K562 (cell line): ENCODE measurements around the gene GRAMD2A. TPM values are rescaled to one million over a fixed set of nuclear protein-coding genes. Genes with fewer than 3 reads are reported as not detected.

ENCODE experiments used
- ATAC-seq: fragments of 200-7000 bp; cut with Tn5 transposase; 3 replicates; pipeline ENCODE4 v1.9.1; 2020; ENCODE audit warnings: moderate library complexity
- BruUV-seq: library from RNA; stranded (reverse); fragments of 400-500 nt; replicated peaks from 2 replicates; lab custom pipeline; 2021; lab: Mats Ljungman, UMichigan
- CTCF ChIA-PET: fragments of 300-600 bp; formaldehyde crosslinking; extraction: SDS; loops from one replicate; lab custom pipeline; 2021; ENCODE audit warnings: low intra/inter-chr PET ratio; lab: Yijun Ruan, JAX
- POLR2A ChIA-PET: fragments of 300-600, 350-650 bp; sonication (Branson Sonifier 250); formaldehyde crosslinking; extraction: SDS; loops from one replicate; lab custom pipeline; 2021; ENCODE audit warnings: antibody characterized with exemption, inconsistent platforms; lab: Yijun Ruan, JAX
- DNase-seq, 4 experiments: peaks; one replicate each; pipeline versions ENCODE4 v3.0.0 to v3.0.0-alpha.2; 2011 to 2018; ENCODE audit warnings: low spot score in 3 of 4, mixed read lengths in 3 of 4; ENCODE audit errors: extremely low read depth in 1 of 4
- FAIRE-seq: peaks from 2 replicates; lab custom pipeline; 2011; peaks lifted over from hg19 to GRCh38; lab: Jason Lieb, UNC
- H2AFZ ChIP-seq: 2 replicates; pipeline ENCODE4 v1.6.0; 2011; ENCODE audit warnings: low read depth, low read length, control low read depth, inconsistent platforms
- H3K27ac ChIP-seq: fragments of 200-600 bp; 3 replicates; pipeline ENCODE4 v1.8.0; 2011; ENCODE audit warnings: low read depth, mild to moderate bottlenecking, control low read depth, inconsistent platforms, low read length, moderate library complexity, mixed read lengths; ENCODE audit errors: extremely low read depth
- H3K27me3 ChIP-seq, 2 experiments: fragments of 300-600 bp in 1 of 2; 2 replicates in 1 of 2; 3 replicates in 1 of 2; pipeline versions ENCODE4 v1.6.0 to v1.8.0; 2011; ENCODE audit warnings: inconsistent platforms in 2 of 2, low read length in 2 of 2, mild to moderate bottlenecking in 1 of 2, mixed read lengths in 1 of 2, moderate library complexity in 1 of 2; ENCODE audit not compliant: control insufficient read depth in 2 of 2, insufficient read depth in 2 of 2
- H3K36me3 ChIP-seq: fragments of 300-600 bp; 3 replicates; pipeline ENCODE4 v1.8.0; 2011; ENCODE audit warnings: mild to moderate bottlenecking, low read length, inconsistent platforms; ENCODE audit not compliant: control insufficient read depth, insufficient read depth
- H3K4me1 ChIP-seq, 2 experiments: fragments of 200-600 bp in 1 of 2; replicated peaks in 1 of 2; 2 replicates in 1 of 2; 3 replicates in 1 of 2; pipeline versions ENCODE4 v1.5.1 to v1.8.0; 2011; ENCODE audit warnings: inconsistent platforms in 2 of 2, low read length in 2 of 2, mild to moderate bottlenecking in 1 of 2, mixed read lengths in 1 of 2, moderate library complexity in 1 of 2; ENCODE audit not compliant: control insufficient read depth in 2 of 2, insufficient read depth in 2 of 2
- H3K4me2 ChIP-seq: 2 replicates; pipeline ENCODE4 v1.6.1; 2011; ENCODE audit warnings: low read length, control low read depth, inconsistent platforms, mixed read lengths; ENCODE audit not compliant: insufficient read depth
- H3K4me3 ChIP-seq: fragments of 200-600 bp; sonication (generic), shearing (Covaris generic); 2 replicates; pipeline ENCODE4 v1.5.1; 2016; ENCODE audit warnings: control low read depth, inconsistent platforms
- H3K79me2 ChIP-seq: fragments of 200-600 bp; 3 replicates; pipeline ENCODE4 v1.8.0; 2011; ENCODE audit warnings: low read length, inconsistent platforms; ENCODE audit not compliant: control insufficient read depth, insufficient read depth
- H3K9ac ChIP-seq, 2 experiments: 2 replicates each; pipeline versions ENCODE4 v1.6.0 to v1.6.1; 2011; ENCODE audit warnings: low read depth in 2 of 2, low read length in 2 of 2, control low read depth in 1 of 2, inconsistent platforms in 1 of 2, mild to moderate bottlenecking in 1 of 2, mixed read lengths in 1 of 2; ENCODE audit not compliant: insufficient read depth in 1 of 2
- H3K9me1 ChIP-seq: one replicate; pipeline ENCODE4 v1.6.0; 2011; ENCODE audit warnings: inconsistent platforms, mild to moderate bottlenecking, low read length, moderate library complexity; ENCODE audit not compliant: control insufficient read depth, insufficient read depth
- H3K9me3 ChIP-seq: replicated peaks from 2 replicates; pipeline ENCODE4 v1.5.1; 2011; ENCODE audit warnings: low read depth, low read length, inconsistent platforms; ENCODE audit not compliant: control insufficient read depth, insufficient read depth
- H4K20me1 ChIP-seq: replicated peaks from 2 replicates; pipeline ENCODE4 v1.6.1; 2011; ENCODE audit warnings: low read length, inconsistent platforms, mixed read lengths; ENCODE audit not compliant: control insufficient read depth, insufficient read depth
- ETV6 ChIP-seq, 3 experiments: fragments of 150-350 bp in 1 of 3; sonication (generic) in 1 of 3; formaldehyde crosslinking in 1 of 3; IDR thresholded peaks; 2 replicates each; pipeline versions ENCODE4 v1.6.1 to v1.8.0; 2014 to 2022; ENCODE audit warnings: borderline replicate concordance in 2 of 3, low read depth in 2 of 3, antibody characterized with exemption in 1 of 3, low read length in 1 of 3, mild to moderate bottlenecking in 1 of 3, missing genetic modification reagents in 1 of 3
- FOSL1 ChIP-seq: fragments of 200-800 bp; sonication (Bioruptor generic); conservative IDR thresholded peaks from 2 replicates; pipeline ENCODE4 v1.6.1; 2016; ENCODE audit warnings: missing genetic modification characterization, missing compliant biosample characterization
- HNRNPUL1 ChIP-seq: fragments of 200-400 bp; formaldehyde crosslinking; IDR thresholded peaks from 2 replicates; pipeline ENCODE4 v1.6.1; 2017; ENCODE audit warnings: low read length
- OTX1 ChIP-seq: fragments of 450-650 bp; formaldehyde crosslinking; IDR thresholded peaks from 2 replicates; pipeline ENCODE4 v1.4.0; 2022; ENCODE audit warnings: mild to moderate bottlenecking
- PHF20 ChIP-seq: fragments of 450-650 bp; IDR thresholded peaks from 2 replicates; pipeline ENCODE4 v1.6.1; 2018; ENCODE audit not compliant: partially characterized antibody
- POLR2G ChIP-seq: fragments of 200-400 bp; formaldehyde crosslinking; IDR thresholded peaks from 2 replicates; pipeline ENCODE4 v1.6.1; 2017; ENCODE audit warnings: low read depth, mild to moderate bottlenecking, antibody characterized with exemption, low read length, moderate library complexity
- SMAD1 ChIP-seq: fragments of 150-350 bp; IDR thresholded peaks from 2 replicates; pipeline ENCODE4 v1.6.1; 2014; ENCODE audit warnings: low read length, low read depth; ENCODE audit not compliant: partially characterized antibody
- TEAD1 ChIP-seq, 2 experiments: fragments of 450-650 bp in 1 of 2; sonication (generic) in 1 of 2; formaldehyde crosslinking; IDR thresholded peaks; 2 replicates each; pipeline versions ENCODE4 v1.4.0 to v1.8.0; 2020 to 2022; ENCODE audit warnings: mild to moderate bottlenecking in 2 of 2, missing genetic modification reagents in 1 of 2
- ZBTB8A ChIP-seq: fragments of 450-650 bp; IDR thresholded peaks from 2 replicates; pipeline ENCODE4 v1.6.1; 2018; ENCODE audit warnings: mild to moderate bottlenecking, moderate library complexity; ENCODE audit not compliant: partially characterized antibody
- ZNF77 ChIP-seq: fragments of 250-450 bp; sonication (Bioruptor Pico); IDR thresholded peaks from 2 replicates; pipeline ENCODE4 v1.5.0; 2020
- WGBS: fragments of 100-300 bp; shearing (Covaris generic); methylation state at CpG from one replicate; pipeline ENCODE4 v1.1.6; 2016; ENCODE audit warnings: low coverage, mixed read lengths; ENCODE audit not compliant: insufficient coverage; ENCODE audit errors: missing lambda C conversion rate; 5-methylcytosine and 5-hydroxymethylcytosine counted together
- in situ Hi-C: fragments of 300-500 bp; cut with MboI; formaldehyde crosslinking; loops from 4 replicates; pipeline ENCODE4 v1.15.0; 2018; ENCODE audit warnings: inconsistent platforms, mixed read lengths
- intact Hi-C: fragments of 100-400 bp; cut with micrococcal nuclease; formaldehyde crosslinking; loops from 2 replicates; pipeline ENCODE4 v1.14.2; 2022
- polyA plus RNA-seq, 8 experiments: library from polyadenylated mRNA; depleted of rRNA in 4 of 8; stranded (reverse) in 5 of 8; unstranded in 3 of 8; fragments of >200 nt; fragmentation: Nextera tagmentation in 2 of 8; fragmentation: Illumina TruSeq in 1 of 8; extraction: Ambion mirVana in 2 of 8; extraction: Trizol in 1 of 8; gene quantifications; 2 replicates each; pipeline versions ENCODE4 v1.2.1 to v1.2.3, GENCODE V29; 2011 to 2014; ENCODE audit warnings: inconsistent platforms in 1 of 8, missing spikeins in 1 of 8
- total RNA-seq, 7 experiments: library from RNA; depleted of rRNA in 6 of 7; stranded (reverse); fragments of >200 nt in 6 of 7; fragmentation: Illumina TruSeq in 2 of 7; extraction: Trizol in 2 of 7; gene quantifications; 2 replicates each; pipeline versions ENCODE4 v1.2.1 to v1.2.3, GENCODE V29; 2011 to 2021; ENCODE audit warnings: low replicate concordance in 1 of 7
- TF ChIP-seq, protein P1 (sequence below): fragments of 250-450 bp; sonication (Bioruptor Pico); IDR thresholded peaks from 2 replicates; pipeline ENCODE4 v1.4.0; 2020; ENCODE audit warnings: mild to moderate bottlenecking, moderate library complexity

Gene GRAMD2A
- total and polyA plus RNA-seq, 9 of the 15 experiments (the other 6 are each of a cell fraction or from before 2014, with no cell fraction given): 0.08 to 0.22 TPM; not detected in 7

DNA sequence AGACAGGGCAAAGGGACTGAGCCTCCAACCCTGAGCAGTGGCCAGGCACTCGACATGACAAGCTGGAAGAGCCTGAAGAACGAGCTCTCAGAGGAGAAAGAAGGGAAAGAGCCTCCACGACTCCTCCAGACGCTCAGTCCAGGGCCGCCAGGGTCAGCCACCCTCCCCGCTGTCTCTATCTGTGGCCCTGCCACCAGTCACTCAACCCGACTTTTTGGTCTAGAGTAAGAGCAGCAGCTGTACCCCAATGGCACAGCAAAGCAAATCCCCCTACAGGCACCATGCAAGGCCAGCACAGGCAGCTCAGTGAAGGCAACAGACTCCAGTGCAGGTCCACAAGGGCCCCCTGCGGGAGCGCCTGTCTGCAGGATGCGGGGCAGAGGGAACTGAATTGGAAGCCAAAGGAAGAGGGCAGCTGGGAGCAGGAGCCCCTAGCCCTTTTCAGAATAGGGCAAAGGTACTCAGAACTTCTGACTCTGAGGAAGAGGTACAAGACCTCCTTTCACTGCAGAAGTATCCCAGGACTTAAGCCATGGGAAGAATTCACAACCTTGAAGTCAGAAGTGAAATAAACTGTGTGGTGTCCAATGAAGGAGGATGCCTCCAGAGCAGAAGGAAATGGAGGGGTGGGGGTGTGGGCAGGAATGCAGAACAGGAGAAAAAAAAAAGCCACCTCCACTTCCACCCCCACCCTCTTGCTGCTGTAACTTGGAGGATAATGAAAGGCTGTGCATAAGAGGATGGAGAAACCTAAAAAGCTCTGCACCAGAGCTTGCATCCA lies 8.5 kb upstream of the GRAMD2A start (continued):
- TF ChIP-seq, protein P1, sequence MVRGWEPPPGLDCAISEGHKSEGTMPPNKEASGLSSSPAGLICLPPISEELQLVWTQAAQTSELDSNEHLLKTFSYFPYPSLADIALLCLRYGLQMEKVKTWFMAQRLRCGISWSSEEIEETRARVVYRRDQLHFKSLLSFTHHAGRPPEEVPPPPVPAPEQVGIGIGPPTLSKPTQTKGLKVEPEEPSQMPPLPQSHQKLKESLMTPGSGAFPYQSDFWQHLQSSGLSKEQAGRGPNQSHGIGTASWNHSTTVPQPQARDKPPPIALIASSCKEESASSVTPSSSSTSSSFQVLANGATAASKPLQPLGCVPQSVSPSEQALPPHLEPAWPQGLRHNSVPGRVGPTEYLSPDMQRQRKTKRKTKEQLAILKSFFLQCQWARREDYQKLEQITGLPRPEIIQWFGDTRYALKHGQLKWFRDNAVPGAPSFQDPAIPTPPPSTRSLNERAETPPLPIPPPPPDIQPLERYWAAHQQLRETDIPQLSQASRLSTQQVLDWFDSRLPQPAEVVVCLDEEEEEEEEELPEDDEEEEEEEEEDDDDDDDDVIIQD (CRISPR knock-in tag): no peak
- TF ChIP-seq TEAD1 (CRISPR knock-in tag; IDR thresholded peaks at IDR 0.05): no peak

DNA sequence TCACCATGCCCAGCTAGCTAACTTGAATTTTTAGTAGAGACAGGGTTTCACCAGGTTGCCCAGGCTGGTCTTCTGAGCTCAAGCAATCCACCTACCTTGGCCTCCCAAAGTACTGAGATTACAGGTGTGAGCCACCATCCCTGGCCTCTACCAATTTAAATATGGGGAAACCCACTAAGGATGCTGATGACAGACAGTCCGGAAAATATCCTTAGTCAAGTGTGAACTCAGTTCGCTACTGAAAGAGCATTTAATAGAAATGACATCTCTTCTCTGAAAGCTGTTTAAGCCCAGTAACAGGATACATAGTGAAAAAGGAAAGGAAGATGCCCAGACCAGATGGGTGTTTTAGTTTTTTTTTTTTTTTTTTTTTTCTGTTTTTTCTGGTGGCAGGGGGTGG lies 7.7 kb upstream of the GRAMD2A start:
- H3K27me3 ChIP-seq: no peaks in the 10 kb centered on the region
- 76% methylated on average over 2 of the region's 2 CpGs for WGBS
- DNase-seq (no peak), FAIRE-seq (no peak), ATAC-seq (no peak)
- POLR2A ChIA-PET: no interaction called here
- peaks cover 98% of the 10 kb centered on the region for H3K36me3 ChIP-seq
- H3K4me3 ChIP-seq: no peak overlapping the region
- no peak overlapping the region for H2AFZ ChIP-seq
- in situ Hi-C loops: no loop called here
- peaks cover 10% of the 10 kb centered on the region for H3K9me1 ChIP-seq
- BruUV-seq: no TSS peak
- H3K9ac ChIP-seq: no peak overlapping the region
- peaks cover 0 to 3% of the 10 kb centered on the region in 2 experiments; a peak in 1 of 5 replicates for H3K4me1 ChIP-seq
- CTCF ChIA-PET: interaction anchor here (0.6 kb wide), 1 partner anchor 258 kb away, joined by 4 read pairs; no protein-coding TSS in a partner anchor
- no peak overlapping the region for H3K4me2 ChIP-seq
- no peak overlapping the region for H3K27ac ChIP-seq
- no peak for TF ChIP-seq HNRNPUL1
- TF ChIP-seq SMAD1: no peak
- TF ChIP-seq ETV6 (IDR thresholded peaks at IDR 0.05; ENCODE audit: borderline replicate concordance in 1 of 2, low read depth in 2 of 2, low read length in 1 of 2): no peak
- TF ChIP-seq ETV6 (CRISPR knock-in tag; IDR thresholded peaks at IDR 0.05; ENCODE audit: borderline replicate concordance): no peak
- TF ChIP-seq ZNF77 (CRISPR knock-in tag): no peak
- no peak for TF ChIP-seq OTX1 (CRISPR knock-in tag)
- no peak for TF ChIP-seq PHF20
- no peak for TF ChIP-seq POLR2G
- no peak for TF ChIP-seq ZBTB8A
- TF ChIP-seq FOSL1 (tag): no peak
- intact Hi-C loops: no loop called here
- no peaks in the 10 kb centered on the region for H3K9me3 ChIP-seq
- H3K79me2 ChIP-seq: no peaks in the 10 kb centered on the region; the same call in 2 of the 3 replicates
- peaks cover 18% of the 10 kb centered on the region for H4K20me1 ChIP-seq
